ENCODE measurements around the gene RNF157.

GRCh38 chr17:76208120-76208519, 32.2 kb downstream of the RNF157 start:
- TF ChIP-seq POLR2A (IDR thresholded peaks at IDR 0.05; ENCODE audit: low read length) (no peak), GATA1 (IDR thresholded peaks at IDR 0.05; ENCODE audit: low read depth, low read length) (no peak)
